ENCODE data around the gene CERS6. TPM values are rescaled to one million over a fixed set of nuclear protein-coding genes. Genes with fewer than 3 reads are reported as not detected.

CERS6 gene
- total RNA-seq, 1 experiment from 2014 or later = 23.5 TPM

DNA sequence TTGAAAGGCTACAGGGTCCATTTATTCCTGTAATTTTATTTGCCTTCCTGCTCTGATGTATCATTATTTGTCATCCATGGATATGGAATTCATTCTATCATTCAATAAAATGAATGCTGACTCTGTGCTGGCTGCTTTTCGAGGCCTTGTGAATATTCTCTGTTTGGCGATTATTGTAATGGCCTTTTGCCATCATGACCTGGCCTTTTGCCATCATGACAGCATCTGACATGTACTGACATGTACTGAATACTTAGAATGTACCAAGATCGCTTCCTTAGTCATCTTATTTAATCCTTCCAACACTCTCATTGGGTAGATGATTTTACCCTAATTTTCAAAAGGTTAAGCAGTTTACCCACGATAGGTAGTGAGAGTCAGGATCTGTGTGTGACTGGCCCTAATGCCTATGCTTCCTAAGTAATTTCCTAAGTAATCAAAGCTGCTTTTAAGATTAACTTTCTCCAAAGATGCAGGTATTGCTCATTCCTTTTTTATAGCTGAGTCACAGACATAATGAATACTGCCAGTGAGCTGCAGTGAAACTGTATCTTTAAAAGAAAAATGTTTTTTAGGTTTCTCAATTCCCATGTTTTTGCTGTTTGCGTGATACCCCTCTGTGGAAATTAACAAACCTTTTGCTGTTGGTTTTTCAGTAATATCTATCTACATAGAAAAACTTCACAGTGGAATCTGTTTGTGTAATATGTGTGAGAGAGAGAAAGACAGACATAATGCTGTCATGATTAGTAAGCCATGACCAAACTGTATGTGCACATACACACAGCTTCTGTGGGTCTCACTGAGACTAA, 127.8 kb downstream of the CERS6 start:
- in situ Hi-C loops (cut with HindIII; ENCODE audit: low sequenced_read_pairs) = no loop called here
- DNase-seq (ENCODE audit: low spot score) = peak; percentile 53

DNA sequence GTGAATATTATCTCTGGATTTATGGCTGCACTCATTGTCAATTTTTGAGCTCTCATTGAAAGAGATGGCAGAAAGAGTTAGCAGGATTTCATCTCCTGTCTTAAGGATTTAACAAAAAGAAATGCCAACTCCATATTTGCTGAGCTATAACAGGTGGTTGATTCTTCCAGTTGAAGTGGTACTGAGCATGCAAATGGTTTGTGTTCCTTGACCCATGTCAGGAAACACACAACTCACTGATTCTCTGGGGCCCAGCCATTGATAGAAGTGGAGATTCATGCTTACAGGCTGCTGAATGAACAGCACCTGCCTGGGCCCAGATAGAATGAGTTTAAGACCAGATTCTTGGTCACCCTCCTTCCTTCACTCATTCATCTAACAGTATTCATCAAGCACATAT, 128.8 kb downstream of the CERS6 start:
- in situ Hi-C loops (cut with HindIII; ENCODE audit: low sequenced_read_pairs) = no loop called here
- no peak for DNase-seq (ENCODE audit: low spot score)

DNA sequence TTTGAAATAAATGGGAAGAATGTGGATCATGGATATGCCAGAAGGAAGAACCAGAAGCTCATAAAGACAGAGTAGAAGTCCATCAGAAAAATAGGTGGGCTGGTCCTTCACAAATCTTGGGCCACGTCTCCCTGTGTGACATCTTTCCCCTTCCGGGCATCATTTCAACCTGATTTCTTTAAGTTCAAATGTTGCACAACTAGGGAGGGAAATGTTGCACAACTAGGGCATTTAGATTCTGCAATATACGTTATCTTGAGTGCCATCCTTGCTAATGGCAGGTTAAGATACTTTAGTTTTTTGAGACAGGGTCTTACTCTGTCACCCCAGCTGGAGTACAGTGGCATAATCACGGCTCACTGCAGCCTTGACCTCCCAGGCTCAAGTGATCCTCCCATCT, 129.6 kb downstream of the CERS6 start:
- DNase-seq (ENCODE audit: low spot score) = no peak
- in situ Hi-C loops (cut with HindIII; ENCODE audit: low sequenced_read_pairs) = no loop called here

DNA sequence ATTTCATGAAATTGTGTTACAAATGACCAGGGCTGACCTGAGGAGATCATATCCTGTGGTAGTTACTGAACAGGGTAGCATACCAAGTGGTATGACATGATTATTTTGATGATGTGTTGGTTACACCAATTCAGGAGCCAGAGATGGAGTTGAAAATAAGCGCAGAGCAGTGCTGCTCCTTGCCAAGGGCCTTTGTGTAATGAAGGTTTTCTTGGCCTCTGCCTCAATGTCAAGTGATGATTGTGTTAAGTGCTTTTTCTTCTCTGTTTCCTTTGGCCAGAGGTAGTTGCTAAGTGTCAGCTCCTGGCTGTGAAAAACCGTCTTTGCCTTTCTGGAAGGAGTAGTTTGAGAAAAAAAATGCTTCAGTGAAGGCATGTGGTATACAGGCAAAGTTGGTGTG, 131.2 kb downstream of the CERS6 start:
- in situ Hi-C loops (cut with HindIII; ENCODE audit: low sequenced_read_pairs) = no loop called here
- no peak for DNase-seq (ENCODE audit: low spot score)

DNA sequence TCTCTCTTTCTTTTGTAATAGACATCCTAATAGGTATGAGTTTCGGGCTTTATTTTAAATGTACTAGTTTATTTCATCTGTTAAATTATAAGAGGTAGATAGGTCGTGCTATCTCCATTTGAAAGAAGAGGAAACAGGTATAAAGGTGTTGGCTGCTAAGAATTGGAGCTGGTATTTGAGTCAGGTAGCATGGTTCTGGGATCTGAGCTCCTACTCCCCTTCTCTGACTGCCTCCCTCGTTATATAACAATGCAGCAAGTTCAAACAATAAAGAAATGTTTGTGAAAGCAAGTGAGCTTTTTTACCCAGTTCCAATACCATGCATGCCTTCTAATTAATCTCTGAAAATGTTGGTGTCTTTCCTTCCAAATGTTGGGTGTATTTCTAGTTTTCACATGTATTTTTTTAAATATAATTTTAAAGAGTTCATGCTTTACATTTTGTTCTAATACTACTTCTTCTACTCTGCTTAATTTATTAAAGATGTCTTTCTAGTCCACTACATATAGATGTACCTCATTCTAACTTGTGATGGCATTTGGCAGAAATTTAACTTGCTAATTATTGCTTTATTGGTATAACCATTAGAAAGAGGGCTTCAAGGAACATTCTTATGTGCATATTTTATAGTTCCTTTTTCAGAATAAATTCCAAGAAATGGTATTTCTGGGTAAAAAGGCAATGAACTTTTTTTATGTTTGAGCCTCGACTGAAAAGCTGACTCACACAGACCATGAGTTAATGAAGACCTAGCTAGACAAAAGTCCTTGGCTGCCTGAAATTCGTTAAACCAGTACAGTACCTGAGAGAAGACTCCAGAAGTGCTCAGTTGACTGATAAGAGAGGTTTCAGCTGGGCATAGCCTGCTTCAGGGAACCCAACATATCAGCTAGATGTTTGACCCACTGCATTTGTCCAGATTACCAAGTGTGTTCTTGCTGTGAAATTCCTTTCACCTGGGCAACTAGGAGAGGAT, 133.5 kb downstream of the CERS6 start:
- no peak for DNase-seq (ENCODE audit: low spot score)
- in situ Hi-C loops (cut with HindIII; ENCODE audit: low sequenced_read_pairs) = no loop called here

DNA sequence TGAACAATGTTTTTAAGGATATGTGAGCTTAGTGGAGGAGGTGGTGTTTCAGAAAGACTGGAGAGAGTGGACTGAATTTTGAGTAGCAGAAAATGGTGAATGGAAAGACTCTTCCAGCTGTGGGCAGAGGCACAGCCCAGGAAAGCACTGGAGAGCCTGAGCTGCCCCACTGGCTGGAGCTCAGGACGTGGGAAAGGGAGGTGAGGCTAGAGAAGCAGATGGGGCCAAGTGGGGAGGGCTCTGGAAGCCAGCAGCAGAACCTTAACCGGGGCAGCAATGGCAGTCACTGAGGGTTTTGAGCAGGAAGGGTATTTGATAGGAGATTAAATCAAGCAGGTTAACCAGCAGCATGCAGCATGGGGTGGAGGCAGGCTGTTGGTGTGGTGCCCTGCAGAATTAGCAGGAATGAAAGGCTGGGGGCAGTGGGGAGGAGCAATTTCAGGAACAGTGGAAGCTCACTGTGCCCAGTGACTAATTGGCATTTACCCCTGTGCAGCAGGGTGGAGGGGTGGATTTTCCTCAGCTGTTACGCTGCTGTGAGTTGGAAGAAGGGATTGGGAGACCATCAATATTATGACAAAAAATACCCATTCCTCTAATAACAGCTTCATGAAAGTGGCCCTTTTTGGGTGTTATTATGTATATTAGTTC, 136.2 kb downstream of the CERS6 start:
- DNase-seq (ENCODE audit: low spot score) = no peak
- in situ Hi-C loops (cut with HindIII; ENCODE audit: low sequenced_read_pairs) = no loop called here

DNA sequence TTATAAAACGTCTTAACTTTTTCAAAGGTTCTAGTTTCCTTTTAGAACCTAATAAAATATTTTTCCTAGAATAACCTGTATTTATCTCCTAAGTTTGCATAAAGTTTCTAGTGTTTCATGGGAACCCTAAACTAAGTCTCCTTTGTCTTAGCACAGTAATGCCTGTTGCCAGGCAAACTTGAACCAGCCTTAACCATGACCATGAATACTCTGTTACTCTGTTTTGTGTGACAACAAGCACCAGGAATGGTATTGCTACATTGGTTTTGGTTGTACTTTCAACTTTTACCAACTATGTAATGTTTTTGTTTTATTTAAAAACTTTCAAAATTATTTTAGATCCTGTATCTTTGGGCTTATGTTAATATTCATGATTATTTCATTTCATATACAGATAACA, 137.6 kb downstream of the CERS6 start:
- DNase-seq (ENCODE audit: low spot score) = no peak
- in situ Hi-C loops (cut with HindIII; ENCODE audit: low sequenced_read_pairs) = no loop called here

DNA sequence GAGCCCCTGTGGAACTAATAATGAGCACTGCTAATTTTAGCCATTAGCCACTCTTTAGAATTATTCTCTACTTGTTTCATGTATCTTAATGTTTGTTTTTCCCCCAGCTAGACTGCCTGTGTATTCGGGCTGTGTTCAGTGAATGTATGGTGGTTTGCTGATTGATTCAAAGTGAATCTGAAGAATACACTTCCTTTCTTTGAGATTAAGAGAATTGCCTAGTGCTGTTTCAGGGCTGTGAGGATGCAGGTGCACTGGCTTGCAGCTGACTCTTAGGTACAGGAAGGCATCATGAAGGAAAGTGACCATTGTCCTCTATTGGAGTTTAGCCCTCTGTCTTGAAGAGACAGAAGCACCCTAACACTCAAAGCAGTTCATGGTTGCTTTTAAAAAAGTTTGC, 138.7 kb downstream of the CERS6 start:
- no peak for DNase-seq (ENCODE audit: low spot score)
- in situ Hi-C loops (cut with HindIII; ENCODE audit: low sequenced_read_pairs) = no loop called here

DNA sequence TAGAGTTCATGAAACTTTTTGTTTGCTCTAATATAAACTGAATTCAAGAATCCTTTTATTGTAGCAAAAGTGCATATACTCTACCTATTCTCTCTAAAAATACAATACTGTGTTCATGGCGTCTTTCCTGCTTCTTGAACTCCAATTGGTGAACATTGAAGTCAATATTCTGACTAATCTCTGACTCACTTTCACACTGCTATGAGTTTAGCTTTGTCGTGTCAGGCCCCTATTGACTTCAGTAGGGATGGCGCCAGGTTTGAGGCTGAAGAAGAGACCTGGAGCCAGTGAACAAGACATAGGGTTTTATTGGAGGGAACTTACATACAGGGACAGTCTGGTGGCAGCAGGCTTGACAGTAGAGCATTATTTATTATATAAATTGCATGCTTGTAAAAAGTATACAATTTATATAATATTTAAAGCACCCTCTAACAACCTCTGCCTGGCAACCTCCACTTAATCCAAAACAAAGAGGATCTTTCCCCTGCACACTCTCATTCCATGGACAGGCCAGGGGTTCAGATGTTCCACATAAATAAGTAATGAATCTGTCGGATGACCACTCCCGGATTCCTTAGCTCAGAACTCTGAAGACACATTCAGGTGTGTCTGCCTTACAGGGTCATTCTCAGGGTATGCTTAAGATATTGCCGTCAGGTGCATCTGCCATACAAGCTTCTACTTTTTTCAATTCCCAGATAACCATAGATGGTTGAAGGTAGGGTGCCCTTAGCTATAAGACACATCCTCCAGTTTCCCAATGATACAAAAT, 141.0 kb downstream of the CERS6 start:
- in situ Hi-C loops (cut with HindIII; ENCODE audit: low sequenced_read_pairs) = no loop called here
- no peak for DNase-seq (ENCODE audit: low spot score)

DNA sequence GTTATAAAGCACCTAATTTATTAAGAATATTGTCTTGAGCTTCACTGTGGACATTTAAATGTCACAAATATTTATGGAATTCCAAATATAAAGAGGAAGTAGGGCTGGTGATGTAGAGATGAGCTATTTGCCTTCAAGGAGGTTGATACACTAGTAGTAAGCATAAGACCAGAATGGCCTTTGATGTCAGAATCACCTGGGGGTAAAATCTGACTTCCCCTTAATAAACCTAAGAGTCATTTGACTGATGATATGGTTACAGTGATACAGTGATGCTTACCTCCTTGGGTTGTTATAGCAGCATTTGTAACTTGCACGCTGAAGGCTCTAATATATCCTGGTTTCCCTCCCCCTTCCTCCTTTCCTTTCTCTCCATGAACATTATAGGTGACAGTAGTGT, 143.7 kb downstream of the CERS6 start:
- no peak for DNase-seq (ENCODE audit: low spot score)
- in situ Hi-C loops (cut with HindIII; ENCODE audit: low sequenced_read_pairs) = no loop called here

DNA sequence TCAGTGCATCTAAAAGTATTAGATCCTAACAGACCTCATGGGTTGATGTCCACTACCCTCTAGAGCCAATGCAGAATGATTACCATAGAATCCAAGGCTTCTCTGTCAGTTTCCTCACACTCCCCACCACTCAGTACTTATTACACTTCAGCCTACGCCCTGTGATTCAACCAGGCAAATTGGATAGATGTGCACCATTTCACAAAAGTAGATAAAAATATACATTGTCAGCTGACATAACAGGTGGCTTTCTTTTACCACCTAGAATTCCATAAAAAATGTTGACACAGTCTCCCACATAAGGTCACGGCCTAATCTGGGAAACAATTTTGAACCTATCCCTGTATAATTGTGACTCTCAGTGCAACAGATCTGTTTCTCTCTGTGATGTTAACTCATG, 144.9 kb downstream of the CERS6 start:
- no peak for DNase-seq (ENCODE audit: low spot score)
- in situ Hi-C loops (cut with HindIII; ENCODE audit: low sequenced_read_pairs) = no loop called here

DNA sequence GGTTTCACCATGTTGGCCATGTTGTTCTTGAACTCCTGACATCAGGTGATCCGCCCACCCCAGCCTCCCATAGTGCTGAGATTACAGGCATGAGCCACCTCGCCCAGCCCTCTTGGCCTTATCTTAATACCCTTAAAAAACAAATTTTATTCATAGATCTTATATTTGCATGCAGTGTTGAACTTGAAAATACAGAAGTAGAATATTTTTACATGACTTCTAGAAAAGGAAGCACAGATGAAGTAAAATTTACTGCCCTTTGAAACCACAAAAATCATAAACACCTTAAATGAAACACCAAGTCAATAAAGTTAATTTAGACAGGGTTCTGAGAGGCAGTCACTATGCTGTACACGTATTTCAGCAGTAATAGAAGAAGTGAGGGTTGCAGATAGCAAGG, 145.7 kb downstream of the CERS6 start:
- DNase-seq (ENCODE audit: low spot score) = no peak
- in situ Hi-C loops (cut with HindIII; ENCODE audit: low sequenced_read_pairs) = no loop called here

DNA sequence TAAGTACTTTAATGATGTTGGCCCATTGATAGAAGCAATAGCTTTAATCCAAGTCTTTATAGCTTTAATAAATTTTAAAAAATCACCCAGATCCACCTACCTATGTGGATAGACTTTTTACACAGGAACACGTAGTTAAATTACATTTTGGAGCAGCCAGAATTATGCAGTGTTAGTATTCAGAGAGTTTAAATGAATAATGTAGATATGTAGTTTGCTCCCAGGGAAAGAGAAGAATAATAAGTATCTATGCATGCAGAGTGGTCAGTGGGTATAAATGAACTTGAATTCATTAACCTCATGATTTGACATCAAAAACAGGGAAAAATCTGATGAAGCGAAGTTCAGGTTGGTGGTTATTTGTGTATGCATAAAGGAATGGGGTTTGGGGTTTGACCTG, 146.3 kb downstream of the CERS6 start:
- no peak for DNase-seq (ENCODE audit: low spot score)
- in situ Hi-C loops (cut with HindIII; ENCODE audit: low sequenced_read_pairs) = no loop called here

DNA sequence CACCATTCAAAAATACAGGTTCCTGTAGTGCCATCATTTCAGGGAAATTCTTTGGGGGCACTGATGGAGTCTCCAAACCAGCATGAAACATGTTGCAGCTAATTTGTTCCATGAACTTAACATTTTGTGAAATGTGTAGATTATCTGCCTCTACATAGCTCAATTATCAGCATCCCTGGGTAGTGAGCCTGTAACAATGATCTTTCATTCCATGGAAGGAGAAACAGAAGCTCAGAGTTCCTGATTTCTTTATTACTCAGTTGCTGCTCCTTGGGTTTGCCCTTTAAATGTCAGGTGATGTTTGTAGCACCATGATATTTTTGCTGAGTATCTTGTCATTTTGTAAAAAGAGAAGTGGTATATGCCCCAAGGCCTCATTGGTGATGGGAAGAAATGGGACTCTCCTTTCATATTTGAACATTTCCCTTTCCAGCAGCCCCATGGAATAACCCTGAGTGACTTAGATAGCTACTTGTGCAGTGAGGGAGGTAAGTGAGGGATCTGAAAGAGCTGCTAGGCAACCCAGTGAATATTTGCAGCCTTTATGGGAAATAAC, 146.9 kb downstream of the CERS6 start:
- no peak for DNase-seq (ENCODE audit: low spot score)
- in situ Hi-C loops (cut with HindIII; ENCODE audit: low sequenced_read_pairs) = no loop called here

DNA sequence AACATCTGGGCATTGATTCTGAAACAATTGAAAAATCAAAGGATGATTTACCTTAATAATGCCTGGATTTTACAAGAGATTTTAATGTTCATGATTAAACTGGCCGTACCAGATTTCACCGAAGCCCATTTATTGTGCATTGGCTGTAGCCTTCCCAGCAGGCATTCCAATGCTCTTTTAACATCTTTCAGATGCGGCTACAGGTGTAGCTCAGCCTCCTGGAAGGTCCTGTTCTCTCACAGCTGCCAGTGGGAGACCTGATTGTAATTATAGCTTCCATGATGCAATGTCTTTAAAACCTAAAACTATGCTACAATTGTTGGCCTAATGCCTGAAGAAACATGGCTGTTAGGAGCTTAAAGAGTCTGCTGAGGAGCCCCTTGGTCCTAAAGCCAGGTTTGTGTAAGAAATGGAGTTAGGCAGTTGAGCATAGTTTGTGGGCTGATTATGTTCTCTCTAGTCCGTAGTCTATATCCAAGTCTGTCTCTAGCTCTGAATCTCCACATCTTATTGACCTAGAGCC, 147.4 kb downstream of the CERS6 start:
- in situ Hi-C loops (cut with HindIII; ENCODE audit: low sequenced_read_pairs) = no loop called here
- no peak for DNase-seq (ENCODE audit: low spot score)

DNA sequence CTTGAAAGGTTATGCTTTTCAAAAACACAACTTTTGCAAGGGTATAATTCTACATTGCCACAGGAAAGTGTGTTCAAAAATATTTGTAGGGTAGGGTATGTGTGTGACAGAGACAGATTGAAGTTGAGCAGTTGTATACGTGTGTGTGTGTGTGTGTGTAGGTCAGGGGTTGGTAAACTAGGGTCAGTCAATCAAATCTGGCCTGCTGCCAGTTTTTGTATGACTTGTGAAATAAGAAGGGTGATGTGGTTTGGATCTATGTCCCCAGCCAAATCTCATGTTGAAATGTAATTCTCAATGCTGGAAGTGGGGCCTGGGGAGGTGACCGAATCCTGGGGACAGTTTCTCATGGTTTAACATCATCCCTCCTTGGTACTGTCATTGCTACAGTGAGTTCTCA, 148.2 kb downstream of the CERS6 start:
- in situ Hi-C loops (cut with HindIII; ENCODE audit: low sequenced_read_pairs) = no loop called here
- no peak for DNase-seq (ENCODE audit: low spot score)

DNA sequence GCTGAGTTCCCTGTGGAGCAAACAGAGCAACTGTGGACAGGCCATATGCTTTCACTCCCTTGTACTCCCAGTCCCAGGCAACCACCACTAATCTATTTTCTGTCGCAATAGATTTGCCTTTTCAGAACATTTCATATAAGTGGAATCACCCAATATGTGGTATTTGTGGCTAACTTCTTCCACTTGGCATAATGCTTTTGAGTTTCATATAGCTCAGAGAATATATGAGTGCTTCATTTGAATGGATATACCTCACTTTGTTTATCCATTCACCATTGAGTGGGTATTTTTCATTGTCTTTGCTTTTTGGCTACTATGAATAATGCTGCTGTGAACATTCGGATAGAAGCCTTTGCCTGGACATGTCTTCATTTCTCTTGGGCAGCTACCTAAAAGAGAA, 151.9 kb downstream of the CERS6 start:
- peak; percentile 50 for DNase-seq (ENCODE audit: low spot score)
- in situ Hi-C loops (cut with HindIII; ENCODE audit: low sequenced_read_pairs) = no loop called here

DNA sequence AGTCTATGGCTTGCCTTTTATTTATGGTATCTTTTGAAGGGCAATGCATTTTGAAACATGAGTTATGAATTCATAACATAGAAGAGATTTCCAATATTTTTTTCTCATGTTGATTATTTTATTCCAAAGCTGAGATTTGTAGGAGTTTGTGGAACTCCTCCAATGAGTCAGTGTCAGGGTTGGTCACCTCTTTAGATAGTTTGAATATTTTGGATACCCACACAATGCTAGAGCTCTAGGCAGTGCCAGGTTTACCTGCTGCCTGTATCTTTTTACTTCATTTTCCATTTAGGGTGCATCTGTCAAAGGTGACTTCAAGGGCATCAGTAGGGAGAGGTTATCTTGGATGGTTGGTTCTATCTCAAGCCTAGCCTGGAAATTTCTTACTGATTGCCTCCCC, 152.7 kb downstream of the CERS6 start:
- in situ Hi-C loops (cut with HindIII; ENCODE audit: low sequenced_read_pairs) = no loop called here
- DNase-seq (ENCODE audit: low spot score) = no peak

DNA sequence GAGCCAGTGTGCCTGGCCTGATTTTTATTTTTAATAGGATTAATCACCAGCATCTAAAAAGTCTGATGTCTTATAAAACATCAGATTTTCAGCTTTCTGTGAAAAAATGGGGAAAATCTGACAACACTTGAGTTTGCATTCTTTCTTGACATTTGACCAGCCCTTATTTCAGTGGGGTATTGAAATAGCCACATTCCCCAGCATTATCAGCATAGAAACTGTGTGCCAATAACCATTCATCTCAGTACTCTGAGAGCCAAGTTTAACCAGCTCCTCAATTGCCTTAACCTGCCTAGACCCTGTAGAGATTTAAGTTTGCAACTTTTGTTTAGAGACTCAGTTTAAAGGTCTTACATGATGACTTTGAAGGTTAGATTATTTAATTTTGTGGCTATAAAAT, 155.0 kb downstream of the CERS6 start:
- DNase-seq (ENCODE audit: low spot score) = no peak
- in situ Hi-C loops (cut with HindIII; ENCODE audit: low sequenced_read_pairs) = no loop called here
